ENCODE measurements around the gene BCR. TPM values are rescaled to one million over a fixed set of nuclear protein-coding genes. Genes with fewer than 3 reads are reported as not detected.
"Not testable (repeated sequence)": the region's sequence is repeated elsewhere in the genome, so short reads cannot be mapped to it uniquely, and the experiment has no call there.

The BCR gene
- total RNA-seq, 1 experiment from 2014 or later = 28.1 TPM

DNA sequence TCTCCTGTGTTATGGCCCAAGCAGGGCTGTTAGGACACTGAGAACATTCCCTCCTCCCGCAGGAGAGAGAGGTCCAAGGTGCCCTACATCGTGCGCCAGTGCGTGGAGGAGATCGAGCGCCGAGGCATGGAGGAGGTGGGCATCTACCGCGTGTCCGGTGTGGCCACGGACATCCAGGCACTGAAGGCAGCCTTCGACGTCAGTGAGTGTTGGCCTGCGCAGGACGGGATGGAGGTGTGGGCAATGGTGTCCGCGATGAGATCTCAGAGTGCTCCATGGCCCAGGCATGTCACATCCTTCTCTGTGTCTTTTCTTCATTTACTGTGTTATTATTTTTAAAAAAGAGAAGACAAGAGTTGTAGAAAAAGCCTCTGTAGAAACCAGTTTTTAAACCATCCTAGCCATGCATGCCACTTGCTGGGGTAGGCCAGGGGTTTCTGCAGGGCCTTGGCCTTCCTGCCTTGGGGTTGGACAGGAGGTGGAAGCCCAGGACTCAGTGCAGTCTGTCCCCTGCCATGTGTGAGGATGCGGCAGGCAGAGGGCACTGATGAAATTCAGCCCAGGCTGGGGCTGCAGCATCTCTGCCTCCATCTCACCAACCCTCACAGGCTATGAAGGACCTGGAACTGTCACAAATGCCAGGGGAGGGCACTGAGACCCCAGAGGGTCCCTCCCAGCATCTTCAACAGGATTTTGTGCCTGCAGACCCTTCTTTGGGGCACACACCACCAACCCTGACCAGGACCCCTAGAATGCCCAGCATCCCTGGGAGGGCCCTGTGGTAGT, 131.5 kb downstream of the BCR start:
- DNase-seq (ENCODE audit: low spot score) = not testable (repeated sequence)

- DNase-seq (ENCODE audit: low spot score) = no peak
These were observed 133.7 kb downstream of the BCR start for GRCh38 chr22:23313791-23314567.

DNA sequence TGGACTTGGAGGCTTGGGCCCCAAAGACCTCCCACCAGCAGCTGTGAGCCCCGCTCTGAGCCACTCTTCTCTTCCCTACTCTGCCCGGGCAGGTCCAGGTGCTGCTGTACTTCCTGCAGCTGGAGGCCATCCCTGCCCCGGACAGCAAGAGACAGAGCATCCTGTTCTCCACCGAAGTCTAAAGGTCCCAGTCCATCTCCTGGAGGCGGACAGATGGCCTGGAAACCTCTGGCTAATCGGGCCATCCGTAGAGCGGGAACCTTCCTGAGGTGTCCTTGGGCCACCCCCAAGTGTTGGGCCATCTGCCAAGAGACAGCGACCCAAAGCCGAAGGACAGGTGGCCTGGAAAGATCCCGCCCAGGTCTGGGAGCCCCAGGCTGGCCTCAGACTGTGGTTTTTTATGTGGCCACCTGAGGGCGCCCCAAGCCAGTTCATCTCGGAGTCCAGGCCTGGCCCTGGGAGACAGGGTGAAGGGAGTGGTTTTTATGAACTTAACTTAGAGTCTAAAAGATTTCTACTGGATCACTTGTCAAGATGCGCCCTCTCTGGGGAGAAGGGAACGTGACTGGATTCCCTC, 135.1 kb downstream of the BCR start:
- peak; percentile 59 for DNase-seq (ENCODE audit: low spot score)

- not testable (repeated sequence) for DNase-seq (ENCODE audit: low spot score)
These were observed 136.3 kb downstream of the BCR start for GRCh38 chr22:23316596-23316995.

DNA sequence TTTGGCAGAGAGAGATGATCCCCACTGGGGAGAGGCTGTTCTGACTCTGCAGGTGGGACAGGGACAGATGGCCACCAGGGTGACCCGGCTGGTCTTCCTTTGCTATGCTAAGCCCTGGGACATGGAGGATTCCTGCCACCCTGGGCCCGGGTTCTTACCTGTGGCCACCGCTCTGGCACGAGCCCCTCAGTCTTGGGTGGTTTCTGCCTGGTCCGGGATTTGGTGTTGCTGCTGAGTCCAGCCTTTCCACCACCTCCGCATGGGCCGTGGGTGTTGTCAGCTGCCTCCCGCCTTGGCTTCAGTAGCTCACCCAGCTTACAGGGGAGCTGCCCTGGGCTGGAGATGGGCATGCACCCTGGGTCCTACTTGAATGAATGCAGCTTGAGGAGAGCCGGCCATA, 138.0 kb downstream of the BCR start:
- DNase-seq (ENCODE audit: low spot score) = not testable (repeated sequence)

DNA sequence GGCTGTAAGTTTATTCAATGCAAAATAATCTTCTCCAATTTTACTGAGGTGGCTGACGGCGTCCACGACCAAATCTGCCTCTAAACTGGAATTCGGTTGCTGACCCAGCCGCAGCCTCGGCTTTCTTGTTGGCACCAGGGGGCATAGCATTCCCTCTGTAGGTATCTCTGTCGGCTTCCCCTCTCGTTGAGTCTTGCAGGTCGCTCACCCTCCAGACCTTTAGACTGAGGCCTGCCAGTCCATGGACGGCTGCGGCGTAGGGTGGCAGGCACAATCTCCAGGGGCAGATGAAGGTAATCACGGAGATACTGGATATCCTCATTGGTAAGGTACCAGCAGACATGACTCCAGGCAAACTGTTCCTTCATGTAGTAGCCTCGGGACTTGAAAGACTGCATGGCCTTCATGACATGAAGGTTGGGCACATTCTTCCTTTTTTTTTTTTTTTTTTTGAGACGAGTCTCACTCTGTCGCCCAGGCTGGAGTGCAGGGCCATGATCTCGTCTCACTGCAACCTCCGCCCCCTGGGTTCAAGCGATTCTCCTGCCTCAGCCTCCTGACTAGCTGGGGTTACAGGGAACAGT, 142.3 kb downstream of the BCR start:
- DNase-seq (ENCODE audit: low spot score) = not testable (repeated sequence)

DNA sequence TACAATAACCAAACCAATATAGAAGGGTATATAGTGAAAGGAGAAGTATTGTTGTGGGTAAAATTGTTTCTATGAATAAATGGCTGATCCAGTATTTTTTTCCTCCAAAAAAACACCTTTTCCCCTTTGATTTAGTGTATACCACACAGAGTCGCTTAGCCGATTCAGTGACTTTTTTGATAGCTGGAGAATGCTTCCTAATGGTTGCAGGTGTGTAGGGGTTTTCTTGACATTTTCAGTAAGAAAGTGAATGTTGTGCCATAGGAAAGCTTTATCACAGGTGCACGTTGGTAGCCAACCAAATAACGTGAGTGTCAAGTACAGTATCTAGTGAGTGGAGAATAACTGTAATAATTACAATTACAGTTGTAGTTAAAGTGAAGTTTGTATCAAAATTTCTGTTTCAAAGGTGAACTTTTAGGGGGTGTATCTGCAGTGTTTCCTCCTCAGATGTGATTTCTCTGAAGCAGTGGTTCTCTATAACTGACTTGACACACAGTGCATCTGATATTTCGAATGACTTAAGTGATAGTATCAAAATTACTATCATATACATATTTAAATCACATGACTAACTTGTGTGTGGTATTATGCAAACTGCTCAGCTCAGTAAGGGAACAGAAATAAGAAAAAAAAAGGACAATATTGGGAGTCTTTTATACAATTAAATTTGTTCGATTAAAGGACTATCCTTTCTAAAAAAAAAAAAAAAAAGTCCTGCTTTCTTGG, 143.8 kb downstream of the BCR start:
- not testable (repeated sequence) for DNase-seq (ENCODE audit: low spot score)

DNA sequence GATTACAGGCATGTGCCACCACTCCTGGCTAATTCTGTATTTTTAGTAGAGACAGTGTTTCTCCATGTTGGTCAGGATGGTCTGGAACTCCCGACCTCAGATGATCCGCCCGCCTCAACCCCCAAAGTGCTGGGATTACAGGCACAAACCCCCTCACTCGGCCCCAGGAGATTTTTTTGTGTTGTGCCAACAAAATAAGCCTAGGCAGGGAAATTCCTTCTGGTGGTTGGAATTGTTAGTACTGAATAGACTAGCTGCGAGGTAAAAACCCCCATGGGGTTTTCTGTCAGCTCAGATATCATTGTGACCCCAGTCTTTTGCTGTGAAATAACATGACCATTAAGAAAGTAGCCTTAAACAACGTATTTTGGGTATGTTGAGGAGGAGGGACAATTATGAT, 144.9 kb downstream of the BCR start:
- DNase-seq (ENCODE audit: low spot score) = no peak

DNA sequence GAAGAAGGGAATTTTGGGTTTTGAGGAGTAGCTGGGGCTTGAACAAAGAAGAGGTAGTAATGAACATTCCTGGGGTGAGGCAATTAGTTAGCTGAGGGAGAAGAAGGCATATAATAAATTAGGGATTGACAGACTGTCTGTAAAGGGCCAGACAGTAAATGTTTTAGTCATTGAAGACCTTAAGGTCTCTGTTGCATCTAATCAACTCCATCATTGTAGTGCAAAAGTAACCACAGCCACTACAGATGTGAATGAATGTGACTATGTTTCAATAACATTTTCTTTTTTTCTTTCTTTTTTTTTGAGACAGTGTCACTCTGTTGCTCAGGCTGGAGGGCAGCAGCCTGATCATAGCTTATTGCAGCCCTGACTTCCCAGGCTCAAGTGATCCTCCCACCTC, 153.5 kb downstream of the BCR start:
- DNase-seq (ENCODE audit: low spot score) = not testable (repeated sequence)

DNA sequence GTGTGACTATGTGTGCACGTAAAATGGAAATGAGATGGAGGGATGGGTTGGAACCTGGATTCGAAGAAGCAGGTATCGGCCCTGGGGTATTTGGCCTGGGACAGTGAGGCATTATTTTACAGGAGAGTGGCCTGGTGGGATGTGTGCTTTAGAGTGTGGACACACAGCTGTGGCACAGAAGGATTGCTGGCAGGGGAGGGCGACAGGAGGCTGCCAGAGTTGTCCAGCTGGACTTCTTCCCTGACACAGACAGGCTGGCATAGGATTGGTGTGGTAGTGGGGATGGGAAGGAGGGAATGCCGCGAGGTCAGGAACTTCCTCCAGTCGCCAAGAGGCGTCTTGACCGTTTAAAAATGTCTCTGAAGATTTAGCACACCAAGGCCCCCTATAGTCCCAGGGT, 157.4 kb downstream of the BCR start:
- DNase-seq (ENCODE audit: low spot score) = not testable (repeated sequence)

- not testable (repeated sequence) for DNase-seq (ENCODE audit: low spot score)
These were observed 161.8 kb downstream of the BCR start for GRCh38 chr22:23341942-23342695.

DNA sequence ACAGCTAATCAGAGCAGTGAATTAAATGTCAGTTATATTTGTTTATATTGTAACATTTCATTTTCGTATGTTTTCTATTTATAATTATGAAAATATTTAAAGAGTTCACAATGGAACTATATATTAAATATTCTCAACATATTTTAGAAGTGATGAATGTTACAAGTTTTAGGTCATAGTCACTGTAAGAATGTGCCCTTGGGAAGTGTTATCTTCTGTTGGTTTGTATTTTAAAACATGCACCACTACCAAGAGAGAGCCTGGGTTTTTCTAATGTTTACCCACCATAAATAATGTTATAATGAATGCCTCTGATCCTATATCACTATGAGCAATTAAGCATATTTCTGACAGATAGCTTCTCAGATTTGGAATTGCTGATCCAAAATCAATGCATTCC, 171.0 kb downstream of the BCR start:
- no peak for DNase-seq (ENCODE audit: low spot score)

DNA sequence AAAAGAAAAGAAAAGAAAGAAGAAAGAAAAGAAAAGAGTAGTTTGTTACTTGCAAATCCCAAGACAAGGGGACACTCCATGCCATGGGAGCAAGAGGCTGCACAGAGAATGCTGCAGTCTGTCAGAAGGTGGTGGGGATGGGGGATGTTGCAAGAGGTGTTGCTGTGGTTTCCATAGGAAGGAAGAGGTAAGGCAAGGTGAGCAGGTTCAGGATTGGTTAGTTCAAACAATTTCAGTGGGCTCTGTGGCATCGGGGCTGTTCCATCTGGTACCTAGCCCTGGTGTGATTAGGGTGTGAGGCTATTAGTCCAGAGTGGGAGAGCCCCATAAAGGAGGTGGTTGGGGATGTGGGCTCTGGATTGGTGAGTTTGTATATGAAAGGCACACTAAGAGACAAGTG, 172.7 kb downstream of the BCR start:
- no peak for DNase-seq (ENCODE audit: low spot score)

DNA sequence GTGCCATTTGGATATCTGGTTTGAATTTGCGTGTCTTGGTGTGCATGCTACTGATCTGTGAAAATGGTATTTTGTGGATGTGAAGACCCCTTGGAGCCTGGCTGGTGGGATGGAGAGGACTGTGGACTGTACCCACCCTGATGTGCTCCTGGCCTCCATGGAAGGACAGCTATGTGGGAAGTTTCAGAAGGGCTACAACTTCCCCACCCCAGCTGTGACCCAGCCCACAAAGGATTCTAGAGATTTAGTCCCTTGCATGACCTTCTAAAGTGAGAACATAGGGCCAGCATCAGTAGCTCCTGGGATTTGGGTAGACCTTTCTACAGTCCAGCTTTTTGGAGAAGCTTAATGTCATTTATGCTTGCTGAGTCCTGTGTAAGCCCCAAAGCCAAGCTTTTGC, 173.4 kb downstream of the BCR start:
- DNase-seq (ENCODE audit: low spot score) = no peak

DNA sequence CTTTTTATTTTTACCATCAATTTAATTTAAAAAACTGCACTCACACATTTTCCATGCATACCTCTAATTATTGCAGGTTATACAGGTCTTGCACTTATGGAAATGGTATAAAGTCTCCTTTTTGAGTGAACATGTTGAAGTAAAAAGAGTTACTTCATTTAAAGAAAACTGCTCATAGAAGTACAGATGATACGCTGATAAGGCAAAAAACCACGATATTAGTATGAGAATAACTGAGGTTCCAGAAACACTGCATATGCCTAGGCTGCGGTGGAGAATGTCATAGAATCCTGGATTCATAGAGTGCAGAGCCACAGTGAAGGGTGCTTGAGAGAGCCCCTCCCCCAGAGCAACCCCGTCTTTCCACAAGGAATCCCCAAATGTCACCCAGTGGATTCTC, 175.8 kb downstream of the BCR start:
- DNase-seq (ENCODE audit: low spot score) = no peak

- DNase-seq (ENCODE audit: low spot score) = no peak
These were observed 176.7 kb downstream of the BCR start for GRCh38 chr22:23357053-23357452.

DNA sequence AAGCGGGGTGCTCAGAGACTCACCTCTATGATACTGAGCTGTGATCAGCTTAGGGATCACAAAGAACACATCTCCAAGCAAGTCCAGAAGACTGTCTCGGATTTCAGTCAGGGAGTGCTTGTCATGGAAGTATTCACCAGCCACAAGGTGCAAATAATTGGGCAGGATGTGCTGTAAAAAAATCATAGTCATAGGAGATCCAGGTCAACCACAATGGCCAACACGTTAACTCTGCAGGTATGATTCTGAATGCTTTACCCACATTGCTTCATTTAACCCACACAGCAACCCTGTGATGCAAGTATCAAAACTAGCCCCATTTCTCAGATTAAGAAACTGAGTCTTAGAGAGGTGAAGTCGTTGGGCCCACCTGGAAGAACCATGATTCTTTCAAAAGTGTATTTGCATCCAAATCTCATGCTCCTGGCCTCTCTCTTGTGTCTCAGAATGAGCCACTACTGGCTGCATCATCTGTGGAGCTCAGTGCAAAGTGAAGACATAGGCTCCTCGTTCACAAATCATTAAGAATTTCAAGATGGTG, 179.3 kb downstream of the BCR start:
- no peak for DNase-seq (ENCODE audit: low spot score)

DNA sequence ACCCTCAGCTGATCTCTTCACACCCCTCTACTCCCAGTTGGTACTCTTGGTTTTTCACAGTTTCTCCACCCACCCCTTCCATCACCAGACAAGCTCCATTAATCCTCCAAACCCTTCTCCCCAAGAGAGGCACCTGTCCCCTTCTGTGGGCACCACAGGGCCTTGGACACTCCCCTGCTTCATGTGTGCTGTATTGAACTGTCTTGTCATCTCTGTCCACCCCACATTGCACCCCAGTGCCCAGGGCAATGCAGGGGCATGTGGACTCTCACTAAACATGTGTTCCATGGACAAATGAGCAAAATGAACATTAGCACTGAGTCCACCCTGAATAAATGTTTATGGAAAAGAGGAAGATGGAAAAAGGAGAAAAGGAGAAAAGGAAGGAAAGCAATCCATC, 181.4 kb downstream of the BCR start:
- DNase-seq (ENCODE audit: low spot score) = no peak

GRCh38 chr22:23363683-23364082, 183.4 kb downstream of the BCR start:
- DNase-seq (ENCODE audit: low spot score) = no peak

DNA sequence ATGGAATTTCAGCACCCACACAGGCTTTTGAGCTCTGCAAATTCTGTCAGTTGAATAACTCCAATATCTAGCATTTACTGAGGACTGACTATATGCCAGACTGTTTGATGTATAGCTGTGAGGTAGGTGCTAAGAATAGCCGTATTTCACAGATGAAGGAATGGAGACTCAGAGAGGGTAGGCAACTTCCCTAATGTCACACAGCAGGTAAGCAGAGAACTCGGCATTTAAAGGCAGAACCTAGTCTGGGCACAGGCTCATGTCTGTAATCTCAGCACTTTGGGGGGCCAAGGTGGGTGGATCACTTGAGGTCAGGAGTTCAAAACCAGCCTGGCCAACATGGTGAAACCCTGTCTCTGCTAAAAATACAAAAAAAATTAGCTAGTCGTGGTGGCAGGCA, 184.1 kb downstream of the BCR start:
- no peak for DNase-seq (ENCODE audit: low spot score)

- DNase-seq (ENCODE audit: low spot score) = no peak
These were observed 185.2 kb downstream of the BCR start for GRCh38 chr22:23365524-23365923.
